ENCODE measurements around the gene AOPEP.

DNA sequence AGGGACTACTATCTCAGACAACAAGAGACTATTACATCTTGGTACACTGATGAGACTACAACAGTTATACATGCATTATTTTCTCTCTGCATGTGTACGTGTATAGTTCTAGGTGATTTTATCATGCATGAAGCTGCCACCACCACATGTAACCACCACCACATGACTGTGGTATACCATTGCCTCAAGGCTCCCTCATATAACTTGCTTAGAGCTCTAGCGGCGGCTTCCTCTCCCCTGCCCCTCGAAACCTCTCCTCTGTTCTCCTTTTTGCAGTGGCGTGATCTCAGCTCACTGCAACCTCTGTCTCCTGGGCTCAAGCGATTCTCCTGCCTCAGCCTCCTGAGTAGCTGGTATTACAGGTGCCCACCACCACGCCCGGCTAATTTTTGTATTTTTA is 162.3 kb downstream of the AOPEP start:
- no peak for TF ChIP-seq EZH2 (optimal IDR thresholded peaks at IDR 0.05; ENCODE audit: low read depth, low read length)
- TF ChIP-seq, protein P1, sequence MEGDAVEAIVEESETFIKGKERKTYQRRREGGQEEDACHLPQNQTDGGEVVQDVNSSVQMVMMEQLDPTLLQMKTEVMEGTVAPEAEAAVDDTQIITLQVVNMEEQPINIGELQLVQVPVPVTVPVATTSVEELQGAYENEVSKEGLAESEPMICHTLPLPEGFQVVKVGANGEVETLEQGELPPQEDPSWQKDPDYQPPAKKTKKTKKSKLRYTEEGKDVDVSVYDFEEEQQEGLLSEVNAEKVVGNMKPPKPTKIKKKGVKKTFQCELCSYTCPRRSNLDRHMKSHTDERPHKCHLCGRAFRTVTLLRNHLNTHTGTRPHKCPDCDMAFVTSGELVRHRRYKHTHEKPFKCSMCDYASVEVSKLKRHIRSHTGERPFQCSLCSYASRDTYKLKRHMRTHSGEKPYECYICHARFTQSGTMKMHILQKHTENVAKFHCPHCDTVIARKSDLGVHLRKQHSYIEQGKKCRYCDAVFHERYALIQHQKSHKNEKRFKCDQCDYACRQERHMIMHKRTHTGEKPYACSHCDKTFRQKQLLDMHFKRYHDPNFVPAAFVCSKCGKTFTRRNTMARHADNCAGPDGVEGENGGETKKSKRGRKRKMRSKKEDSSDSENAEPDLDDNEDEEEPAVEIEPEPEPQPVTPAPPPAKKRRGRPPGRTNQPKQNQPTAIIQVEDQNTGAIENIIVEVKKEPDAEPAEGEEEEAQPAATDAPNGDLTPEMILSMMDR (IDR thresholded peaks at IDR 0.05; ENCODE audit: low read length): no peak

Data from MM.1S (cell line).